Esophagus muscularis mucosa (tissue), 4 donors: ENCODE data around the gene LCN2. TPM values are rescaled to one million over a fixed set of nuclear protein-coding genes. Genes with fewer than 3 reads are reported as not detected.

Experiments
- DNase-seq: peaks from one replicate; pipeline ENCODE4 v3.0.0-alpha.2; 2017; ENCODE audit errors: extremely low spot score
- H3K27ac ChIP-seq, 4 donors: fragments of 200-600 bp; sonication (generic); replicated peaks in 1 of 4; 1 replicate in 3 of 4; 2 replicates in 1 of 4; pipeline ENCODE4 v1.5.1; 2016 to 2019; ENCODE audit warnings: mild to moderate bottlenecking in 1 of 4
- H3K27me3 ChIP-seq, 4 donors: fragments of 200-600 bp; sonication (generic); one replicate each; pipeline versions ENCODE4 v1.5.1 to v1.6.0; 2016 to 2019
- H3K36me3 ChIP-seq, 4 donors: fragments of 200-600 bp; sonication (generic); one replicate each; pipeline ENCODE4 v1.5.1; 2016 to 2019
- H3K4me1 ChIP-seq, 4 donors: fragments of 200-600 bp; sonication (generic); one replicate each; pipeline ENCODE4 v1.5.1; 2016 to 2019
- H3K4me3 ChIP-seq, 4 donors: fragments of 200-600 bp; sonication (generic); 1 replicate in 2 of 4; 2 replicates in 2 of 4; pipeline ENCODE4 v1.5.1; 2016 to 2019; ENCODE audit warnings: mild to moderate bottlenecking in 4 of 4, moderate library complexity in 1 of 4
- H3K9me3 ChIP-seq, 4 donors: fragments of 200-600 bp; sonication (generic); 1 replicate in 3 of 4; 2 replicates in 1 of 4; pipeline ENCODE4 v1.5.1; 2016 to 2019
- EP300 ChIP-seq: sonication (generic); formaldehyde crosslinking; IDR thresholded peaks from one replicate; pipeline ENCODE4 v1.6.1; 2017; ENCODE audit warnings: antibody characterized with exemption
- POLR2A ChIP-seq: fragments of 450-650 bp; IDR thresholded peaks from one replicate; pipeline ENCODE4 v1.6.1; 2017; ENCODE audit warnings: antibody characterized with exemption, moderate library complexity, mild to moderate bottlenecking, low read depth
- POLR2AphosphoS5 ChIP-seq, 2 donors: sonication (generic); formaldehyde crosslinking; IDR thresholded peaks; one replicate each; pipeline ENCODE4 v1.6.1; 2017; ENCODE audit warnings: antibody characterized with exemption in 2 of 2
- WGBS: methylation state at CpG from one replicate; pipeline ENCODE4 v1.1.5; 2018; 5-methylcytosine and 5-hydroxymethylcytosine counted together
- intact Hi-C: fragments of 100-400 bp; cut with DNase I; formaldehyde crosslinking; loops from one replicate; pipeline ENCODE4 v1.15.1; 2023
- total RNA-seq, 4 donors: library from RNA; depleted of rRNA; stranded (reverse); fragments of >200 nt; gene quantifications; one replicate each; pipeline versions ENCODE4 v1.1.0 to v1.2.1, GENCODE V29; 2016
- TF ChIP-seq, protein P1 (sequence below), 3 experiments: fragments of 200-600 bp in 2 of 3; fragments of 450-650 bp in 1 of 3; sonication (generic) in 2 of 3; IDR thresholded peaks; one replicate each; pipeline ENCODE4 v1.5.1; 2017 to 2019; ENCODE audit warnings: antibody characterized with exemption in 3 of 3, mild to moderate bottlenecking in 2 of 3, moderate library complexity in 1 of 3

The LCN2 gene
- total RNA-seq, 4 donors from 2014 or later: 0.83 to 6.2 TPM; not detected in 2

DNA sequence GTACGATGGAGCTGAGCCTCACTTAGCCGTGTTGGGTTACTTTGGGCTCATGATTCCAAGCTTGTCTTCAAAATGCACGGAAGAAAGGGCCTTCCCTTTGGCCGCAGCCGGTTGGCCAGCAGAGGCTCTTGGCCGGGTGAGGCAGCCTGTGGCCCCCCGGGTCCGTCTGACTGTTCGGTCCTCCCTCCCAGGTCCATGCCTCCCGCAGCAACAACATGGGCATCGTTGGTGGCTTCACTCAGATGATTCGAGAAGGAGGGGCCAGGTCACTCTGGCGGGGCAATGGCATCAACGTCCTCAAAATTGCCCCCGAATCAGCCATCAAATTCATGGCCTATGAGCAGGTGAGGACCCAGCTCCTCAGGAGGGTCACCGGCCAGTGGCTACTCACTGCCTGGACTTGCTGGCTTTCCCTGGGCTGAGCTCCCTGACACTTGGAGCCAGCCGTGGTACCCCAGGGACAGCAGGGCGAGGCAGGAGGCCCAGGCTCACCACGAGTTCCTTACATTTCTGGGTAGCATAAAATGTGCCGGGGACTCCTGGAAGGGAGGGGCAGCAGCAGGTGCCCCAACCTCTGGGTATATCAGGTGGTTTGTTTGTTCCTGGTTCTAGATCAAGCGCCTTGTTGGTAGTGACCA is 43.6 kb upstream of the LCN2 start:
- no peak overlapping the region for H3K27ac ChIP-seq
- intact Hi-C loops: no loop called here
- WGBS: 84% methylated on average over 11 of the region's 21 CpGs
- TF ChIP-seq POLR2AphosphoS5 (IDR thresholded peaks at IDR 0.05) (no peak), EP300 (no peak), POLR2A (no peak)
- TF ChIP-seq, protein P1, sequence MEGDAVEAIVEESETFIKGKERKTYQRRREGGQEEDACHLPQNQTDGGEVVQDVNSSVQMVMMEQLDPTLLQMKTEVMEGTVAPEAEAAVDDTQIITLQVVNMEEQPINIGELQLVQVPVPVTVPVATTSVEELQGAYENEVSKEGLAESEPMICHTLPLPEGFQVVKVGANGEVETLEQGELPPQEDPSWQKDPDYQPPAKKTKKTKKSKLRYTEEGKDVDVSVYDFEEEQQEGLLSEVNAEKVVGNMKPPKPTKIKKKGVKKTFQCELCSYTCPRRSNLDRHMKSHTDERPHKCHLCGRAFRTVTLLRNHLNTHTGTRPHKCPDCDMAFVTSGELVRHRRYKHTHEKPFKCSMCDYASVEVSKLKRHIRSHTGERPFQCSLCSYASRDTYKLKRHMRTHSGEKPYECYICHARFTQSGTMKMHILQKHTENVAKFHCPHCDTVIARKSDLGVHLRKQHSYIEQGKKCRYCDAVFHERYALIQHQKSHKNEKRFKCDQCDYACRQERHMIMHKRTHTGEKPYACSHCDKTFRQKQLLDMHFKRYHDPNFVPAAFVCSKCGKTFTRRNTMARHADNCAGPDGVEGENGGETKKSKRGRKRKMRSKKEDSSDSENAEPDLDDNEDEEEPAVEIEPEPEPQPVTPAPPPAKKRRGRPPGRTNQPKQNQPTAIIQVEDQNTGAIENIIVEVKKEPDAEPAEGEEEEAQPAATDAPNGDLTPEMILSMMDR (IDR thresholded peaks at IDR 0.05): no peak
- peaks cover 34 to 50% (median 49%) of the 10 kb centered on the region in 4 donors for H3K4me1 ChIP-seq
- H3K27me3 ChIP-seq: no peaks in the 10 kb centered on the region
- no peaks in the 10 kb centered on the region for H3K9me3 ChIP-seq
- peaks cover 65 to 87% (median 79%) of the 10 kb centered on the region in 4 donors for H3K36me3 ChIP-seq
- no peak for DNase-seq
- H3K4me3 ChIP-seq: no peak overlapping the region

- Histone ChIP-seq H3K4me1 (peaks cover 27 to 47% (median 43%) of the 10 kb centered on the region in 4 donors), H3K27me3 (no peaks in the 10 kb centered on the region), H3K36me3 (peaks cover 61 to 80% (median 74%) of the 10 kb centered on the region in 4 donors), H3K27ac (peak overlapping the region in 1 of 4 donors; percentile 6), H3K9me3 (no peaks in the 10 kb centered on the region), H3K4me3 (no peak overlapping the region)
- WGBS: 88% methylated on average over 14 of the region's 23 CpGs
- TF ChIP-seq POLR2A (no peak), EP300 (no peak), POLR2AphosphoS5 (IDR thresholded peaks at IDR 0.05) (no peak)
- TF ChIP-seq, protein P1 (IDR thresholded peaks at IDR 0.05): no peak
- DNase-seq: no peak
- intact Hi-C loops: no loop called here
Observed at GRCh38 chr9:128106181-128106939, 42.9 kb upstream of the LCN2 start.

DNA sequence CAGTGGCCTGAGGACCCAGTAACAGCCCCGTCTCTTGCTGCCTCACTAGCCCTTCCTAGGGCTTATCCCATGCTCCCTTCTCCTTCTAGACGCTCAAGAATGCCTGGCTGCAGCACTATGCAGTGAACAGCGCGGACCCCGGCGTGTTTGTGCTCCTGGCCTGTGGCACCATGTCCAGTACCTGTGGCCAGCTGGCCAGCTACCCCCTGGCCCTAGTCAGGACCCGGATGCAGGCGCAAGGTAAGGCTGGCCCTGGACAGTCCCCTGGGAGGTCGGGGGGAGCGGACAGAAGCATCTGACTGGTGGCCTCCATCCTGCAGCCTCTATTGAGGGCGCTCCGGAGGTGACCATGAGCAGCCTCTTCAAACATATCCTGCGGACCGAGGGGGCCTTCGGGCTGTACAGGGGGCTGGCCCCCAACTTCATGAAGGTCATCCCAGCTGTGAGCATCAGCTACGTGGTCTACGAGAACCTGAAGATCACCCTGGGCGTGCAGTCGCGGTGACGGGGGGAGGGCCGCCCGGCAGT is 42.2 kb upstream of the LCN2 start:
- no peak overlapping the region for H3K27ac ChIP-seq
- DNase-seq: no peak
- 88% methylated on average over 23 of the region's 23 CpGs for WGBS
- H3K9me3 ChIP-seq: no peaks in the 10 kb centered on the region
- H3K36me3 ChIP-seq: peaks cover 54 to 73% (median 68%) of the 10 kb centered on the region in 4 donors
- H3K4me1 ChIP-seq: peaks cover 23 to 40% (median 36%) of the 10 kb centered on the region in 4 donors
- H3K27me3 ChIP-seq: no peaks in the 10 kb centered on the region
- intact Hi-C loops: no loop called here
- H3K4me3 ChIP-seq: no peak overlapping the region
- no peak for TF ChIP-seq POLR2A
- TF ChIP-seq, protein P1 (IDR thresholded peaks at IDR 0.05): no peak
- no peak for TF ChIP-seq EP300
- no peak for TF ChIP-seq POLR2AphosphoS5 (IDR thresholded peaks at IDR 0.05)

- intact Hi-C loops: no loop called here
- TF ChIP-seq POLR2A: no peak
- TF ChIP-seq POLR2AphosphoS5 (IDR thresholded peaks at IDR 0.05): peak in 1 of 2 donors; percentile 30
- TF ChIP-seq, protein P1 (IDR thresholded peaks at IDR 0.05): no peak
- TF ChIP-seq EP300: no peak
- Histone ChIP-seq H3K9me3 (no peaks in the 10 kb centered on the region), H3K27me3 (no peaks in the 10 kb centered on the region), H3K4me3 (no peak overlapping the region), H3K36me3 (peaks cover 49 to 69% (median 61%) of the 10 kb centered on the region in 4 donors), H3K27ac (no peak overlapping the region), H3K4me1 (peaks cover 16 to 35% (median 30%) of the 10 kb centered on the region in 4 donors)
- WGBS: 82% methylated on average over 9 of the region's 18 CpGs
- DNase-seq: no peak
Observed at GRCh38 chr9:128107468-128108268, 41.6 kb upstream of the LCN2 start.
